H1 (cell line): Measurements from ENCODE around the gene CAMK1G. TPM values are rescaled to one million over a fixed set of nuclear protein-coding genes. Genes with fewer than 3 reads are reported as not detected.

ENCODE experiments used
- CTCF ChIA-PET: fragments of 300-600 bp; sonication (Branson Sonifier 250); formaldehyde crosslinking; loops from one replicate; lab custom pipeline; 2021; ENCODE audit not compliant: partially characterized antibody; lab: Charles Lee
- POLR2A ChIA-PET: fragments of 300-600 bp; sonication (Branson Sonifier 250); formaldehyde crosslinking; loops from one replicate; lab custom pipeline; 2021; ENCODE audit warnings: inconsistent platforms; ENCODE audit not compliant: partially characterized antibody; lab: Charles Lee
- DNase-seq, 2 experiments: peaks; one replicate each; pipeline versions ENCODE4 v3.0.0 to v3.0.0-alpha.2; 2010 to 2022; ENCODE audit warnings: low spot score in 2 of 2, low read depth in 1 of 2, mixed read lengths in 1 of 2
- FAIRE-seq: peaks from 2 replicates; lab custom pipeline; 2011; peaks lifted over from hg19 to GRCh38; lab: Jason Lieb, UNC
- H2AFZ ChIP-seq: 2 replicates; pipeline ENCODE4 v1.8.1; 2012; ENCODE audit warnings: low read length, inconsistent platforms
- H2AK5ac ChIP-seq: 2 replicates; pipeline ENCODE4 v1.6.1; 2013; ENCODE audit warnings: low read depth, low read length
- H2BK120ac ChIP-seq: replicated peaks from 2 replicates; pipeline ENCODE3; 2013; ENCODE audit warnings: low read depth, low read length, inconsistent platforms
- H2BK12ac ChIP-seq: 2 replicates; pipeline ENCODE4 v1.6.1; 2013; ENCODE audit warnings: low read depth, low read length
- H2BK15ac ChIP-seq: 2 replicates; pipeline ENCODE4 v1.6.1; 2013; ENCODE audit warnings: low read length
- H2BK20ac ChIP-seq: 2 replicates; pipeline ENCODE4 v1.6.1; 2013; ENCODE audit warnings: low read length
- H2BK5ac ChIP-seq: 2 replicates; pipeline ENCODE4 v1.6.1; 2013; ENCODE audit warnings: low read depth, low read length
- H3K14ac ChIP-seq: 2 replicates; pipeline ENCODE4 v1.6.1; 2013; ENCODE audit warnings: inconsistent platforms; ENCODE audit not compliant: insufficient read length
- H3K18ac ChIP-seq: 2 replicates; pipeline ENCODE4 v1.6.1; 2013; ENCODE audit warnings: low read length; ENCODE audit errors: extremely low read depth
- H3K23ac ChIP-seq: 2 replicates; pipeline ENCODE4 v1.6.1; 2013; ENCODE audit warnings: inconsistent platforms; ENCODE audit not compliant: insufficient read length
- H3K23me2 ChIP-seq: 2 replicates; pipeline ENCODE4 v1.6.1; 2013; ENCODE audit warnings: low read depth, low read length
- H3K27ac ChIP-seq: 2 replicates; pipeline ENCODE4 v1.6.1; 2011; ENCODE audit warnings: low read depth, low read length, inconsistent platforms
- H3K27me3 ChIP-seq, 4 experiments: replicated peaks in 1 of 4; 1 replicate in 1 of 4; 2 replicates in 3 of 4; pipeline versions ENCODE4 v1.6.1 to v1.8.1; 2011 to 2013; ENCODE audit warnings: low read length in 3 of 4, mild to moderate bottlenecking in 3 of 4, inconsistent platforms in 2 of 4, mixed read lengths in 2 of 4, moderate library complexity in 1 of 4; ENCODE audit not compliant: control insufficient read depth in 3 of 4, insufficient read depth in 3 of 4; ENCODE audit errors: extremely low read depth in 1 of 4
- H3K36me3 ChIP-seq, 4 experiments: 2 replicates each; pipeline versions ENCODE4 v1.6.1 to v1.8.1; 2011 to 2013; ENCODE audit warnings: mild to moderate bottlenecking in 4 of 4, low read length in 3 of 4, moderate library complexity in 2 of 4, control low read depth in 1 of 4, inconsistent platforms in 1 of 4; ENCODE audit not compliant: insufficient read depth in 4 of 4, control insufficient read depth in 2 of 4
- H3K4ac ChIP-seq: replicated peaks from 2 replicates; pipeline ENCODE3; 2013; ENCODE audit warnings: low read length, low read depth, mixed read lengths, inconsistent platforms; ENCODE audit not compliant: insufficient read length
- H3K4me1 ChIP-seq, 4 experiments: replicated peaks in 1 of 4; 1 replicate in 1 of 4; 2 replicates in 3 of 4; pipeline versions ENCODE4 v1.6.1 to v1.8.1; 2011 to 2013; ENCODE audit warnings: low read length in 3 of 4, inconsistent platforms in 2 of 4, mixed read lengths in 1 of 4; ENCODE audit not compliant: insufficient read depth in 4 of 4, control insufficient read depth in 3 of 4
- H3K4me2 ChIP-seq, 2 experiments: 2 replicates each; pipeline versions ENCODE4 v1.6.1 to v1.8.1; 2011 to 2013; ENCODE audit warnings: low read depth in 2 of 2, low read length in 2 of 2, control low read depth in 1 of 2, inconsistent platforms in 1 of 2, mild to moderate bottlenecking in 1 of 2; ENCODE audit not compliant: insufficient read depth in 1 of 2
- H3K4me3 ChIP-seq, 4 experiments: fragments of 200-600, 300-600 bp in 1 of 4; sonication (generic), shearing (Covaris generic), sonication (Bioruptor Twin) in 1 of 4; 2 replicates each; pipeline versions ENCODE4 v1.5.1 to v1.8.1; 2011 to 2016; ENCODE audit warnings: low read length in 4 of 4, low read depth in 3 of 4, control low read depth in 2 of 4, inconsistent platforms in 2 of 4, mild to moderate bottlenecking in 2 of 4, mixed read lengths in 1 of 4, moderate library complexity in 1 of 4; ENCODE audit not compliant: insufficient read depth in 2 of 4; ENCODE audit errors: extremely low read depth in 1 of 4
- H3K56ac ChIP-seq: replicated peaks from 2 replicates; pipeline ENCODE3; 2013; ENCODE audit warnings: low read depth, mild to moderate bottlenecking, mixed read lengths, low read length, inconsistent platforms; ENCODE audit not compliant: insufficient read length
- H3K79me1 ChIP-seq: 2 replicates; pipeline ENCODE4 v1.6.1; 2013; ENCODE audit warnings: low read depth, low read length, control low read depth
- H3K79me2 ChIP-seq, 2 experiments: 2 replicates each; pipeline versions ENCODE4 v1.6.1 to v1.8.1; 2012 to 2013; ENCODE audit warnings: low read length in 2 of 2, mild to moderate bottlenecking in 2 of 2, inconsistent platforms in 1 of 2; ENCODE audit not compliant: insufficient read depth in 2 of 2, control insufficient read depth in 1 of 2
- H3K9ac ChIP-seq, 4 experiments: replicated peaks in 1 of 4; 1 replicate in 1 of 4; 2 replicates in 3 of 4; pipeline versions ENCODE4 v1.6.1 to v1.8.1; 2011 to 2013; ENCODE audit warnings: low read depth in 3 of 4, low read length in 3 of 4, control low read depth in 2 of 4, mild to moderate bottlenecking in 2 of 4, moderate library complexity in 2 of 4, inconsistent platforms in 1 of 4; ENCODE audit errors: extremely low read depth in 1 of 4
- H3K9me3 ChIP-seq, 2 experiments: 2 replicates each; pipeline versions ENCODE4 v1.6.1 to v1.8.1; 2012 to 2013; ENCODE audit warnings: mild to moderate bottlenecking in 2 of 2, moderate library complexity in 2 of 2, control low read depth in 1 of 2, inconsistent platforms in 1 of 2, low read depth in 1 of 2, low read length in 1 of 2, mixed read lengths in 1 of 2; ENCODE audit not compliant: insufficient read depth in 2 of 2
- H4K20me1 ChIP-seq, 2 experiments: replicated peaks in 1 of 2; 2 replicates each; pipeline versions ENCODE3 to v1.8.1; 2011 to 2013; ENCODE audit warnings: inconsistent platforms in 2 of 2, low read length in 2 of 2, mild to moderate bottlenecking in 1 of 2; ENCODE audit not compliant: insufficient read depth in 2 of 2, control insufficient read depth in 1 of 2
- H4K5ac ChIP-seq: 2 replicates; pipeline ENCODE4 v1.6.1; 2013; ENCODE audit warnings: low read length, low read depth, mixed read lengths, inconsistent platforms; ENCODE audit not compliant: insufficient read length
- H4K8ac ChIP-seq: 2 replicates; pipeline ENCODE4 v1.8.0; 2013; ENCODE audit warnings: mild to moderate bottlenecking, moderate library complexity, low read length, inconsistent platforms; ENCODE audit not compliant: insufficient read depth; ENCODE audit errors: extremely low read depth
- H4K91ac ChIP-seq: replicated peaks from 2 replicates; pipeline ENCODE3; 2013; ENCODE audit warnings: low read length, mixed read lengths, inconsistent platforms; ENCODE audit not compliant: insufficient read length
- CEBPB ChIP-seq: IDR thresholded peaks from 2 replicates; pipeline ENCODE4 v1.6.1; 2012; ENCODE audit warnings: low read depth, low read length
- CTCF ChIP-seq, 3 experiments: IDR thresholded peaks; 1 replicate in 2 of 3; 2 replicates in 1 of 3; pipeline versions ENCODE4 v1.5.1 to v1.6.1; 2011; ENCODE audit warnings: low read length in 3 of 3, mild to moderate bottlenecking in 3 of 3, inconsistent platforms in 2 of 3, low read depth in 1 of 3, moderate library complexity in 1 of 3; ENCODE audit not compliant: insufficient read depth in 1 of 3; ENCODE audit errors: control extremely low read depth in 1 of 3
- FOSL1 ChIP-seq: IDR thresholded peaks from 2 replicates; pipeline ENCODE4 v1.6.1; 2011; ENCODE audit warnings: mild to moderate bottlenecking, low read depth, low read length, moderate library complexity; ENCODE audit not compliant: insufficient read depth
- NRF1 ChIP-seq: IDR thresholded peaks from 2 replicates; pipeline ENCODE4 v1.6.1; 2011; ENCODE audit warnings: mild to moderate bottlenecking, low read depth, low read length, improper control_type of control experiment
- POLR2A ChIP-seq, 2 experiments: IDR thresholded peaks; 1 replicate in 1 of 2; 2 replicates in 1 of 2; pipeline ENCODE4 v1.6.1; 2011; ENCODE audit warnings: low read depth in 2 of 2, low read length in 2 of 2, mild to moderate bottlenecking in 2 of 2; ENCODE audit errors: control extremely low read depth in 1 of 2
- RAD21 ChIP-seq, 2 experiments: IDR thresholded peaks in 1 of 2; conservative IDR thresholded peaks in 1 of 2; 2 replicates each; pipeline ENCODE4 v1.6.1; 2011; ENCODE audit warnings: low read depth in 2 of 2, low read length in 2 of 2, improper control_type of control experiment in 1 of 2, inconsistent platforms in 1 of 2, mild to moderate bottlenecking in 1 of 2, moderate library complexity in 1 of 2
- TAF1 ChIP-seq: IDR thresholded peaks from 2 replicates; pipeline ENCODE4 v1.6.1; 2011; ENCODE audit warnings: mild to moderate bottlenecking, low read depth, low read length
- TEAD4 ChIP-seq: IDR thresholded peaks from 2 replicates; pipeline ENCODE4 v1.6.1; 2012; ENCODE audit warnings: low read depth, low read length, inconsistent platforms, mixed read lengths
- YY1 ChIP-seq: IDR thresholded peaks from 2 replicates; pipeline ENCODE4 v1.6.1; 2011; ENCODE audit warnings: low read depth, mild to moderate bottlenecking, low read length
- WGBS, 2 experiments: shearing (Covaris generic) in 1 of 2; methylation state at CpG; one replicate each; pipeline versions ENCODE4 v1.1.6 to v1.1.7; 2013 to 2015; ENCODE audit warnings: low lambda C conversion rate in 2 of 2, mixed read lengths in 2 of 2, inconsistent platforms in 1 of 2, low coverage in 1 of 2, missing lambda C conversion rate in 1 of 2; ENCODE audit not compliant: insufficient replicate concordance in 2 of 2, insufficient coverage in 1 of 2, insufficient read length in 1 of 2; ENCODE audit errors: extremely low coverage in 1 of 2, missing lambda C conversion rate in 1 of 2; 5-methylcytosine and 5-hydroxymethylcytosine counted together
- polyA plus RNA-seq, 7 experiments: library from polyadenylated mRNA; depleted of rRNA in 3 of 7; stranded (reverse) in 5 of 7; unstranded in 2 of 7; fragments of >200 nt in 5 of 7; fragments of 200-250 nt in 2 of 7; gene quantifications; 1 replicate in 5 of 7; 2 replicates in 1 of 7; 4 replicates in 1 of 7; pipeline versions ENCODE4 v1.2.1 to v1.2.3, GENCODE V29; 2011 to 2013; ENCODE audit warnings: missing spikeins in 2 of 7, mixed read lengths in 2 of 7
- total RNA-seq: library from RNA; stranded (reverse); fragmentation: NEBNext Ultra II Directional; extraction: Animal tissue kit (Norgen Biotek cat#: 25700); gene quantifications from 2 replicates; pipeline ENCODE4 v1.2.1, GENCODE V29; 2021

The CAMK1G gene
- total and polyA plus RNA-seq, 2 of the 8 experiments (the other 6 are each of a cell fraction or from before 2014, with no cell fraction given) = 1.00 to 1.0 TPM

DNA sequence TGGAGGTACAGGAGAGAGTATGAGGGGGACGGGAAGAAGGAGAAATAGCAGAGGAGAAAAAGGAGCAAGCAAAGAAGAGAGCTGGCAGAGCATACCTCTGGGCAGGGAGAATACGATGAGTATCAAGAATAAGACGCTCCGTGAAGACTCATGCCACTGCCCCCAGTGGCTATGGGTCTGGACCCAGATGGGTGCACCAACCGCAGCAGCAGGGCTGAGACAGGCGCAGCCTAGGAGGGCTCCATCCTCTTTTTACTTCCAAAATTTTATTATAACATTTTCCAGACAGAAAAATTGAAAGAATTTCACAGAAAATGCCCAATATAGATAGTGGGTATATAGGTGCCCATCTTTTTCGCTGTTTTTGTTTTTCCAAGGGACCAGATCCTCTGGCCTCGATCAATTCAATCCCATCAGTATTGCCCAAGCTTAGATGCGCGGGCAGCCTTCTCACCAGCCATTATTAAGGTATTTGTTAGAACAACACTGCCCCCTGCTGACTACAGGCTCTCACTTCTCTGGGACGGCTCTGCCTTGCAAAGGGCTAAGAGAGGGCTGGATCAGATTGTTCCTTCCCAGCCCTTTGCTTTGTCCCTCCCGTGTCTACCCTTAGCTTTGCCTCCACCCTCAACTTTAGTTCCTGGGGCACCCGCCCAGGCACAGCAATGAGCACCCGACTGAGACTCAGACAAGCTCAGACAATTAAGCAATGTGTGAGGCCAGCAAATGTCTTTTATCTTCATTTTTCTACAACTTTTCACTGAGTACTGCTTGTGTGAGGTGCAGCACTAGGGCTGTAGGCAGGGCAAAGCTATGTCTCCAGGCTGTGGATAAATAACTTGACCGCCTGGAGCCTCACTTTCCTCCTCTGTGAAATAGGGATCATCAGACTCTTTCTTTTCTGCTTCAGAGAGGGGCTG is 17.5 kb upstream of the CAMK1G start:
- Histone ChIP-seq H3K4me3 (no peak overlapping the region), H4K8ac (no peak overlapping the region), H2BK120ac (no peak overlapping the region), H3K27ac (no peak overlapping the region), H3K56ac (no peak overlapping the region), H2BK20ac (no peak overlapping the region), H2BK12ac (no peak overlapping the region), H3K4me2 (no peak overlapping the region), H2BK15ac (no peak overlapping the region), H3K79me1 (no peaks in the 10 kb centered on the region), H3K4me1 (peaks cover 0 to 4% (median 2%) of the 10 kb centered on the region in 4 experiments; a peak in 4 of 7 replicates), H2AFZ (no peak overlapping the region; the same call in 1 of the 2 replicates), H3K23ac (no peak overlapping the region), H2AK5ac (no peak overlapping the region), H3K14ac (no peak overlapping the region), H4K20me1 (no peaks in the 10 kb centered on the region), H3K9me3 (no peaks in the 10 kb centered on the region), H3K18ac (no peak overlapping the region), H3K4ac (peak overlapping the region; percentile 64), H3K27me3 (no peaks in the 10 kb centered on the region; a peak in 1 of 7 replicates), H4K91ac (no peak overlapping the region), H2BK5ac (no peak overlapping the region), H3K9ac (no peak overlapping the region), H4K5ac (no peak overlapping the region), H3K79me2 (no peaks in the 10 kb centered on the region), H3K23me2 (no peaks in the 10 kb centered on the region; the same call in 1 of the 2 replicates), H3K36me3 (no peaks in the 10 kb centered on the region)
- WGBS, 2 experiments = 45% methylated on average over 15 of the region's 15 CpGs; no CpG with 5 or more reads in 1 of the 2 experiments
- DNase-seq = peak; percentile 75 to 92
- POLR2A ChIA-PET = interaction anchor here (1.0 kb wide), 1 partner anchor 18 kb away, joined by 3 read pairs; the partner anchor contains the start of gene CAMK1G
- CTCF ChIA-PET = interaction anchor here (0.5 to 8.0 kb wide), 67 partner anchors 9 to 1679 kb away, joined by 3 to 89 read pairs (median 4); partner anchors contain the start of gene CAMK1G
- peak; percentile 95 for FAIRE-seq
- TF ChIP-seq TEAD4 = peak; percentile 54; the same call in 1 of the 2 replicates
- TF ChIP-seq CTCF (IDR thresholded peaks at IDR 0.05; ENCODE audit: control extremely low read depth in 1 of 3, insufficient read depth in 1 of 3, low read depth in 1 of 3, low read length in 3 of 3) = peak; percentile 65 to 88 (median 76)
- TF ChIP-seq CEBPB = peak; percentile 81
- TF ChIP-seq TAF1 = no peak
- TF ChIP-seq FOSL1 = no peak
- TF ChIP-seq RAD21 (IDR thresholded peaks at IDR 0.05 in 1 of 2, conservative IDR thresholded peaks at IDR 0.05 in 1 of 2; ENCODE audit: low read depth in 2 of 2, low read length in 2 of 2) = peak; percentile 82 to 88
- TF ChIP-seq NRF1 = peak; percentile 21; the same call in 1 of the 2 replicates
- TF ChIP-seq YY1 = peak; percentile 63
- TF ChIP-seq POLR2A (IDR thresholded peaks at IDR 0.05; ENCODE audit: control extremely low read depth in 1 of 2, low read depth in 2 of 2, low read length in 2 of 2) = no peak
